GM12864 (cell line): ENCODE measurements around the gene THBS1.

Experiments used
- DNase-seq: peaks from one replicate; pipeline ENCODE4 v3.0.0-alpha.2; 2011; ENCODE audit warnings: low read depth
- H3K4me3 ChIP-seq: 2 replicates; pipeline ENCODE4 v1.5.1; 2011; ENCODE audit warnings: mild to moderate bottlenecking, low read depth, low read length, control low read depth
- TF ChIP-seq, protein P1 (sequence below): IDR thresholded peaks from 2 replicates; pipeline ENCODE4 v1.5.1; 2011; ENCODE audit warnings: low read depth, mild to moderate bottlenecking, moderate library complexity, low read length, control low read depth, inconsistent platforms; ENCODE audit errors: missing control alignments

Gene THBS1

DNA sequence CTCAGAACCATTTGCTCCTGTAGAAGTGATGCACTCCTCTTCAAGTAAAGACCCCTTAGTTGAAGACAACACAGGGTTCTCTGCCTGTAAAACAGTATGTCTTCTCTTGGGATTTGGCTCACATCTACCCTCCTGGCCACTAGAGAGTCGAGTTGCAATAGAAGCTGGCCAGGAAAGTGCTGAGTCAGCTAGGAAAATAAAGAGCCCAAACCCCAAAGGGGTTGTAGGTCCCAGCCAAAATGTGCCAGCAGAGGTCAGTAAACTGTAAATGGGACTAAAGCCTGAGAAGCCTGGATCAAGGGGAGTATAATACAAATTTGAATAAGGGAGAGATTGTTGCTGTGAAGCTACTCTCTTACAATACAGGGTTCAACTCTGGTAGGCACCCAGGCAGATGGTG, 37.2 kb upstream of the THBS1 start:
- DNase-seq, result no peak
- H3K4me3 ChIP-seq, result no peak overlapping the region
- TF ChIP-seq, protein P1, sequence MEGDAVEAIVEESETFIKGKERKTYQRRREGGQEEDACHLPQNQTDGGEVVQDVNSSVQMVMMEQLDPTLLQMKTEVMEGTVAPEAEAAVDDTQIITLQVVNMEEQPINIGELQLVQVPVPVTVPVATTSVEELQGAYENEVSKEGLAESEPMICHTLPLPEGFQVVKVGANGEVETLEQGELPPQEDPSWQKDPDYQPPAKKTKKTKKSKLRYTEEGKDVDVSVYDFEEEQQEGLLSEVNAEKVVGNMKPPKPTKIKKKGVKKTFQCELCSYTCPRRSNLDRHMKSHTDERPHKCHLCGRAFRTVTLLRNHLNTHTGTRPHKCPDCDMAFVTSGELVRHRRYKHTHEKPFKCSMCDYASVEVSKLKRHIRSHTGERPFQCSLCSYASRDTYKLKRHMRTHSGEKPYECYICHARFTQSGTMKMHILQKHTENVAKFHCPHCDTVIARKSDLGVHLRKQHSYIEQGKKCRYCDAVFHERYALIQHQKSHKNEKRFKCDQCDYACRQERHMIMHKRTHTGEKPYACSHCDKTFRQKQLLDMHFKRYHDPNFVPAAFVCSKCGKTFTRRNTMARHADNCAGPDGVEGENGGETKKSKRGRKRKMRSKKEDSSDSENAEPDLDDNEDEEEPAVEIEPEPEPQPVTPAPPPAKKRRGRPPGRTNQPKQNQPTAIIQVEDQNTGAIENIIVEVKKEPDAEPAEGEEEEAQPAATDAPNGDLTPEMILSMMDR, result no peak

DNA sequence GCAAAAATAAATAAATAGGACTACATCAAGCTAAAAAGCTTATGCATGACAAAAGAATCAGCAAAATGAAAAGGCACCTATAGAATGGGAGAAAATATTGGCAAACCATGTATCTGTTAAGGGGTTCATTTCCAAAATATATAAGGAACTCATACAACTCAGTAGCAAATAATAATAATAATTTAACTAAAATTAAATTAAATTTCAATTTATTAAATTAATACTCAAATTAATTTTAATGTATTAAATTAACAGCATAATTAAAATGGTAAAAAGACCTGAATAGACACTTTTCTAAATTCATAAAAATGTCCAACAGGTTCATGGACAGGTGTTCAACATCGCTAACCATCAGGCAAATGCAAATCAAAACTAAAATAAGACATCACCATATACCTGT, 34.0 kb upstream of the THBS1 start:
- DNase-seq, result no peak
- no peak overlapping the region for H3K4me3 ChIP-seq
- TF ChIP-seq, protein P1, result no peak

DNA sequence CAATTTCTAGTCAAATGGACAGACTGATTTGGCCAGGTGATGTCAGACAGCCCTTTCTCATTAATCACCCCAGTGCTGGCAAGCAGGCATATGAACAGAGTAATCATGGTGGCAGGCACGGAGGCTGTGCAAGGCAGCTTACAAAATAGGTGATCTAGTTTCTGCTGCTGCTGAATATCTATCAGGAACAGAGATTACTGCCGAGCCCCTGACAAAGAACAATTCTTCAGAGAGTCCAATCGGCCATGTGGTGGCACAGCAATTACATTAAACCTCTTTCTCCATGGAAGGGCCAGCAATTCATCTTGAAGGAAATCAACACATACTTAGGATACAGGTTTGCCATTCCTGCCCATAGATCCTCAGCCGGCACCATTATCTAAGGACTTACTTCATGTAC, 32.3 kb upstream of the THBS1 start:
- DNase-seq, result no peak
- TF ChIP-seq, protein P1, result no peak
- no peak overlapping the region for H3K4me3 ChIP-seq

DNA sequence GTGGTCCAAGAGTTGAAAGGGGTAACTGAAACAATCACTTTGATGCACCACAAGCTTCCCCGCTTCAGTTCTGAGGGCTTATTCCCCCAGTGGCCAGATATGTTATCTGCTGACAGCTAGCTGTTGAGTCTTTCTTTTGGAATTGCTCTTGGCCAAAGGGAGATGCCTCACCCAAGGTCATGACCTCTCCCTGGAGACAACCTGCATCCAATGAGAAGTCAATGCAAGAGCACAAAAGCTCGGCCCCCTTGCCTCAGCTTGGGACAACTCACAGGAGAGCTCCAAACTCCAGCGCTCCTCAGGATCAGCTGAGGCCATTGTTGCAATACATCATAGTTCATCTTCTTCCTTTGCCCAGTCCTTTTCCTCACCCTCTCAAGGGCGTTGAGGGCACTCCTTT, 31.0 kb upstream of the THBS1 start:
- H3K4me3 ChIP-seq, result no peak overlapping the region
- TF ChIP-seq, protein P1, result peak; percentile 9
- DNase-seq, result no peak

DNA sequence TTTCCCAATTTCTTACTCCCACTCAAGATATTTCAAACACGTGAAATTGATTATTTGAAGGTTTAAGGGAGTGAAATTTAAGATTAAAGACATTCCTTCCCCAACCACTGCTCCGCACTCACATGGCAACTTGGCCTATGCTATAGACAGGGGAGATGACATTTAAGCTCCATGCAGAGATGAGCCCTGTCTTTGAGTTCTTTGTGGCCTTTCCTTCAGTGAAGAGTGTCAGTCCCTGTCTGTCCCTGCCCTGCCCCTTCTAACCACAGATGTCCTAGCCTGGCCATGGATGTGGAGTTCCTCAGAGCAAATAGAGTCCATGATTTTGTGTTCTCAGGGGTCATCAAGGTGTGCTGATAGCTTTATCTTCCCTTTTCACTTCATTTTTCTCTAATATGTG, 29.4 kb upstream of the THBS1 start:
- DNase-seq, result no peak
- H3K4me3 ChIP-seq, result no peak overlapping the region
- TF ChIP-seq, protein P1, result no peak

DNA sequence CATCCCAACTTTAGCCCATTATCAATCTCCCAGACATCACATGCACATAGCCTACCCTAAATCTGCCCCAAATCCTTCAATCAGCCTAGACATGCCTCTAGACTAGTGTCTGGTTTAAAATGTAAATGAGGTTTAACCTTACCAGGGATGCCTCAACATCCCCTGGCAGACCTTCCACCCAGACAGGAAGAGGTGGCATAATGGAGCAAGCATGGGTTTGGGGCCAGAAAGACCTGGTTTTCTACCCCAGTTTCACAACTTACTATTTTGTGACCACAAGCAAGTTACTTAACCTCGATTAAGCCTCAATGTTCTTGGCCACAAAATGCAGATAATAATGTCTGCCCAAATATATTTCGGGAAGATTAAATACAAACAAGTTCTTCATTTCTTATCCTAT, 28.3 kb upstream of the THBS1 start:
- TF ChIP-seq, protein P1, result no peak
- H3K4me3 ChIP-seq, result no peak overlapping the region
- DNase-seq, result no peak

DNA sequence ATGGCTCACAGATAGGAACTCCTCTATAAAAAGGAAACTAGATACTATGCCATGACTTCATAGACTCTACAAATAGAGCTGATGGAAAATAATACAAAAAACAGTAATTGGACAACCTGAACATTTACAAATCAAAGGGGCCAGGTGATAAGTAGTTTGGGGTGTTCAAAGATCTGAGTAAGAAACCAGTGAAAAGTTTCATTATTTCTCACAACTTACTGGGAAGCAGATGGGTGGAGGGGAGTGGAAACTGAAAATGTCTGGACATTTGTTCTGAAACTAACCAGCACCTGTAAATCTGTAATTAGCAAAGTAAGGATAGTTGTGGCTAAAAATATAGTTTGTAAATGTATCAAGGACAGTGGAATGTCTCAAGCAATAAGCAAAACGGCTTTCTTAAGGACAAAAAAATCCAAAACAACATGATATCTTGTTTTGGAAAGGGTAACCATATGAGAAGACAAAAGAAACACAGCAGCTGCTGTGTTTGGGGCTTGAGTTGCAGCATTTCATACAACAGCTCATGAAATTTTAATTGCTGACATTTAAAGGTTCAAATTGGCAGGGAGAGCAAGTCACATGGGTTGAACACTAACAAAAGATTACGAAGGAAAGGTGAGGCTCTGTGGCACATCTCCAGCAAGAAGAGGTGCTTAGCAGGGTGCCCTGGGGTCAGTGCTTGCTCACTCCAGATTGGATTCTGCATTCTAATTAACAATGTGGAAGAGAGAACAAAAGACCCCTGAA, 26.8 kb upstream of the THBS1 start:
- H3K4me3 ChIP-seq, result no peak overlapping the region
- peak; percentile 8 for DNase-seq
- TF ChIP-seq, protein P1, result no peak
